GM21786 (cell line): ENCODE results near the gene RPL39.
"Not testable (repeated sequence)": the region's sequence is repeated elsewhere in the genome, so short reads cannot be mapped to it uniquely, and the experiment has no call there.

Source experiments
- ATAC-seq: cut with Tn5 transposase; IDR thresholded peaks from one replicate; pipeline ENCODE4 v1.9.1; 2021; ENCODE audit not compliant: unreplicated experiment

Gene RPL39

DNA sequence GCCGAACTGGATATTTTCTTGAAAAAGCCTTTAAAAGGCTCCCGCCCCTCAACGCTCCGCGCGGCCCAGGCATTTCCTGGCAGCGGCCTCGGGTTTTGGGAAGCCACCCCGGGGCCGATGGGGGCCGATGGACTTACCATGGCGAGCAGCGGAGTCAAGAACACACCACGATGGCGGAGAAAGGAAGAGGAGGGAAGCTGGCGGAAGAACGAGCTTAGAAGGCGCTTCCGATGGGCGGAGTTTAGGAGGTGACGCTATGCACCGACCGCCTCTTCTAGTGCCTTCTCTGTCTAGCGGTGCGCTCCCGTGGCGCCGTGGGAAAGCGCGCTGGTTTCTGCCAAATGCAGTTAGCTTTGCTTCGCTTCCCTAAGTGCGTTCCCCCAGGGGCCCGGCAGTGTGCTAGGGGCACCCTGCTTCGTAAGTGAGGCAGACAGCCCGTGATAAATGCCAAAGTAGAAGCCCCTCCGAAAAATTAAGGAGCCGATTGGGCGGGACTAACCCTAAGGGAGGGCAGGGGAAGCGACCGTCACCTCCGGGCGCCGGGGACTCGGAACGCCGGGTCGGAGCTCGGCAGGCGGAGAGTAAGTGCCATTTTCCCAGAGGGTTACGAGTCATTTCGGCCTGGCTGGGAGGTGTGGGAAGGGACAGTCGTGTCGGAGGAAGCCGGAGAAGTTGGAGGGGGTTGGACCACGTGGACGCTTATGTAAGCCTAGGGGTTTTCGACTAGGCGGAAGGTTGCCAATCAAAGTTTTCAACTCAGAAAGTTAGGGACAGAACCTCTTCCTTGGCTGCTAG, at the start of gene RPL39:
RPL39 (minus strand) TSS at position 194 of the 795 bp plus-strand sequence; CDS start at position 140, 54 bp downstream.
- peak; percentile 91 for ATAC-seq

- ATAC-seq, result no peak
These were observed 42.5 kb upstream of the RPL39 start for GRCh38 chrX:119833905-119834304.

GRCh38 chrX:119828446-119828845, 37.0 kb upstream of the RPL39 start:
- ATAC-seq, result no peak

DNA sequence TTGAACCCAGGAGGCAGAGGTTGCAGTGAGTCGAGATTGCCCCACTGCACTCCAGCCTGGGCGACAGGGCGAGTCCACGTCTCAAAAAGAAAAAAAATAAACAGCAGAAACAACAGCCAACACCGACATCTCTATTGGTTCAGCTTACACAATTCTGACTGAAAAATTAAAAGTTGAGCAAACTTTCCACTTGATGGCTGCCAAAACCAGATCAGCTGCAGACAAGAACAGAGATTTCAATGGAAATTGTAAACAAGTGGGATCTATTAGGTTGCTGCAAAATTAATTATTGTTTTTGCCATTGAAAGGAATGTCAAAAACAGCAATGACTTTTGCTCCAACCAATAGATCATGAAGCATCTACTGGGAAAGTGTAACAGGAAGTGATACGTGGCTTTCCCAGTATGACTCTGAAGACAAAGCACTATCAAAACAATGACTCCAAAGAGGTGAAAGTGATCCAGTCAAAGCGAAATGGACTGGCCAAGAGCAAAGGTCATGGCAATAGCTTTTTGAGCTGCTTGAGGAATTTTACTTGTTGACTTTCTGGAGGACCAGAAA, 35.0 kb upstream of the RPL39 start:
- ATAC-seq, result no peak

GRCh38 chrX:119824221-119824620, 32.8 kb upstream of the RPL39 start:
- ATAC-seq, result not testable (repeated sequence)

DNA sequence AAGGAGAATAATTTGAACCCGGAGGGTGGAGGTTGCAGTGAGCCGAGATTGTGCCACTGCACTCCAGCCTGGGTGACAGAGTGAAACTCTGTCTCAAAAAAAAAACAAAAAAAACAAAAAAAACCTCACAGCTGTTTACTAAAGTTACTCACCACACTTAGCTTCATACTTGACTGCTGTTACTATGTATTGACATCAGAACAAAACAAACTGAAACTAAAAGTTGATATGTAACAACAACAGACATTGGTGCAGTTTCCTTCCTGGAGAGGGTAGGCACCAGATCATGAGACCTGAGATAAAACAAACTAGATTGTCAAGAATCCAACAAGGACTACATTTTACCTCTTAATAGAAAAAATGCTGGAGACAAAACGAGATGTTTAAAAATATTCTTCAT, 30.3 kb upstream of the RPL39 start:
- ATAC-seq, result peak; percentile 96

DNA sequence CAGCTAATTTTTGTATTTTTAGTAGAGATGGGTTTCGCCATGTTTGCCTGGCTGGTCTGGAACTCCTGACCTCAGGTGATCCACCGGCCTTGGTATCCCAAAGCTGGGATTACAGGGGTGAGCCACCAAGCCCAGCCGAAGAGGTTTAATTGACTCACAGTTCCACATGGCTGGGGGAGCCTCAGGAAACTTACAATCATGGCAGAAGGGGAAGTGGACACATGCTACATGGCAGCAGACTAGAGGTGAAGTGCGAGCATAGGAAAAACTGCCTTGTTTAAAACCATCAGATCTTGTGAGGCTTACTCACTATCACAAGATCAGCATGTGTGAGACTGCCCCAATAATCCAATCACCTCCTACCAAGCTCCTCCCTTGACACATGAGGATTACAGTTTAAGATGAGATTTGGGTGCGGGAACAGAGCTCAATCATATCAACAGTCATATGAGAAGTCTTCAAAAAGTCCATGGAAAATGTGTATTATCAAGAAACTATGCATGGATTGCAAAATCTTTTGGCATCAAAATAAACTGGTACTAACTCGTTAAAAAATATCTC, 25.8 kb upstream of the RPL39 start:
- no peak for ATAC-seq

GRCh38 chrX:119816300-119816699, 24.9 kb upstream of the RPL39 start:
- ATAC-seq, result no peak

GRCh38 chrX:119809185-119809666, 17.8 kb upstream of the RPL39 start:
- no peak for ATAC-seq

GRCh38 chrX:119808461-119808860, 17.0 kb upstream of the RPL39 start:
- ATAC-seq, result not testable (repeated sequence)

- ATAC-seq, result no peak
These were observed 11.1 kb upstream of the RPL39 start for GRCh38 chrX:119802546-119802945.

DNA sequence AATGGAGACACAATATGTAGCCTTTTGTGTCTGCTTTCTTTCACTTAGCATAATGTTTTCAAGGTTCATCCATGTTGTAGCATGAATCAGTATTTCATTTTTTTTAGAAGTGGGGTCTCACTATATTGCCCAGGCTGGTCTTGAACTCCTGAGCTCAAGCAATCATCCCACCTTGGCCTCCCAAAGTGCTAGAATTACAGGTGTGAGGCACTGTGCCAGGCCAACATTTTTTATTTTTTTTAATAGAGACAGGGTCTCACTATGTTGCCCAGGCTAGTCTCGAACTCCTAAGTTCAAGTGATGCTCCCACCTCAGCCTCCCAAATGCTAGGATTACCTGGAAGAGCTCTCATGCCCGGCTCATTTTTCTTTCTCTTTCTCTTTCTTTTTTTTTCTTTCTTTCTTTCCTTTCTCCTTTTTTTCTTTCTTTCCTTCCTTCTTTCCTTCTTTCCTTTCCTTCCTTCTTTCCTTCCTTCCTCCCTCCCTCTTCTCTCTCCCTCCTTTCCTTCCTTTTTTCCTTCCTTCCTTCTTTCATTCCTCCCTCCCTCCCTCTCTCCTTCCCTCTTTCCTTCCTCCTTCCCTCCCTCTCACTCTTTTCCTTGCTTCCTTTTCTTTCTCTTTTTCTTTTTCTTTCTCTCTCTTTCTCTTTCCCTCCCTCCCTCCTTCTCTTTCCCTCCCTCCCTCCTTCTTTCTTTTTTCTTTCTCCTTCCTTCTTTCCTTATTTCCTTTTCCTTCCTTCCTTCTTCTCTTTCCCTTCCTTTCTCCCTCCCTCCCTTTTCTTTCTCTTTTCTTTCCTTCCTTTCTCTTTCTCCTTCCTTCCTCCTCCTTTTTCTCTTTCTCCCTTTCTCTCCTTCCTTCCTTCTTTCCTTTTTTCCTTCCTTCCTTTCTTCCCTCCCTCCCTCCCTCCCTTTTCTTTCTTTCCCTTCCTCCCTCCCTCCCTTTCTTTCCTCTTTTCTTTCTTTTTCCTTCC, 10.1 kb upstream of the RPL39 start:
- no peak for ATAC-seq

GRCh38 chrX:119790977-119791436, 423 bp downstream of the RPL39 start:
- peak; percentile 7 for ATAC-seq

DNA sequence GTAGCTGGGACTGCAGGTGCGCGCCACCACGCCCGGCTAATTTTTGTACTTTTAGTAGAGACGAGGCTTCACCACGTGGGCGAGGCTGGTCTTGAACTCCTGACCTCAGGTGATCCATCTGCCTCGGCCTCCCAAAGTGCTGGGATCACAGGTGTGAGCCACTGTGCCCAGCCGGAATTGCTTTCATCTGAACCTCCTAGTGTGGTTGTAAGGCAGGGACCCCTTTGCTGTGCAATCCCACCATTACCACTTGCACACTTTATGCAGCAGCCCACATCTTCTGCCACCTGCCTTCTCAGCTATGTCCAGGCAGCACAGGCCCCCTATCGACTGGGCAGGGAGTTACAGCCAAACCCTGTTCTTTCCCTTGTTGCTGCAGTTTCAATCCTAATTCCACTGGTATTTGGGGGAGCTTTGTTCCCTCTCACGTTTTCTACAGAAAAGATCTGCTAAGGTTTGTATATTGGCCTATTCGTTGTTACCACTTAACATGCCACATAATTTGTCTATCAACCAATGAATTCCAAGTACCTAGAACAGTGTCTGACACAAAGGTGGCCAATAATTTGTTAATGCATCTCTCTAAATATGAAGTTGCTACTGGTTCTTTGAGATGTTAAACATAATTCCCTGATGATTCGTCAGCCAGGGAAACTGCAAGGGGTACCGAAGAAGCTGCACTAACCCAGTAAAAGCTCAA, 6.5 kb downstream of the RPL39 start:
- ATAC-seq, result peak; percentile 60

GRCh38 chrX:119783026-119783425, 8.4 kb downstream of the RPL39 start:
- no peak for ATAC-seq

- no peak for ATAC-seq
These were observed 12.6 kb downstream of the RPL39 start for GRCh38 chrX:119778829-119779228.

DNA sequence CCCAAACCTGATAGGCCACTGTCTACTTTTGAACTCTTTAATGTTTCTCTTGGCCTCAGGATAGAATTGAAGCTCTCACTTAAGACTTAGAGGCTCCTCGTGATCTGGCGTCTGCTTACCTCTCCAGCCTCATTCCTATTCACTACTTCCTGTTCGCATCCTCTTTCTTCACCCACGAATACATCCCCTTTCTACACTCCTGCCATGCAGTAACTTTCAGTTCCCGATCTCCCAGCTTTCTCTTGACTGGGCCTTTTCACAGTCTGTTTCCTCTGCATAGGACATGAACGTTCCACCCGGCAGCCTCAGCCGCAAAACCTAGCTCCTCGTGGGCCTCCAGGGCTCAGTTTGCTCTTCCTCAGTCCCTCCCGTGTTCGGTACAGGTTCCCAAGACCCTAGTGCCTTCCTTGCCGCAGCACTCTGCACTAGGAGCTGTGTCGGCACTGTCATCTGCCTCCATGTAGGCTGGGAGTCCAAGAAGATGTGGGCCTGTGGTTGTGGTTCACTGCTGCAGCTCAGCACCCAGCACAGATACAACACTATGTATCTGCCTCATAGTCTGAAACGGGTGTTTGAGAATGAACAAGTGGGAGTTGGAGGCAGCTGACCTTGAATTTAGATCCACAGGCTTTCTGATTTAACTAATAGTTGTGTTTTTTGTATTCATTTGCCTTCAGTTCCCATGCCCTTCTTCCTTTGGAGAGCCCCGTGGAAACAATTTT, 15.8 kb downstream of the RPL39 start:
- ATAC-seq, result no peak

DNA sequence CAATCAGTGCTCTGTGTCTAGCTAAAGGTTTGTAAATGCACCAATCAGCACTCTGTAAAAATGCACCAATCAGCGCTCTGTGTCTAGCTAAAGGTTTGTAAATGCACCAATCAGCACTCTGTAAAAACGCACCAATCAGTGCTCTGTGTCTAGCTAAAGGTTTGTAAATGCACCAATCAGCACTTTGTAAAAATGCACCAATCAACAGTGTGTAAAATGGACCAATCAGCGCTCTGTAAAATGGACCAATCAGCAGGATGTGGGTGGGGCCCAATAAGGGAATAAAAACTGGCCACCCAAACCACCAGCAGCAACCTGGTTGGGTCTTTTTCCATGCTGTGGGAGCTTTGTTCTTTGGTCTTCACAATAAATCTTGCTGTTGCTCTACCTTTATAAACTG, 22.0 kb downstream of the RPL39 start:
- ATAC-seq, result not testable (repeated sequence)

DNA sequence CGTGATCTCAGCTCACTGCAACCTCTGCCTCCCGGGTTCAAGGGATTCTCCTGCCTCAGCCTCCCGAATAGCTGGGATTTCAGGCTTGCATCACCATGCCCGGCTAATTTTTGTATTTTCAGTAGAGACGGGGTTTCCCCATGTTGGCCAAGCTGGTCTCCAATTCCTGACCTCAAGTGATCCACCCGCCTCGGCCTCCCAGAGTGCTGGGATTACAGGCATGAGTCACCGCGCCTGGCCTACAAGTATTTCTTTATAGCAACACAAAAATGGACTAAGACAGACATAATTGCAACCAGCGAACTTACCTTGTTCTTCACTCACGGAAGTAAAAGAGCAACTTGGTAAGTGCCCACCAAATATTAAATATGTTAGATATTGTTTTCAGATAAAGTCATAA, 23.0 kb downstream of the RPL39 start:
- ATAC-seq, result not testable (repeated sequence)
